Fibroblast of villous mesenchyme (primary cell): ENCODE results near the gene GMCL1. TPM values are rescaled to one million over a fixed set of nuclear protein-coding genes. Genes with fewer than 3 reads are reported as not detected.

ENCODE experiments used
- DNase-seq: peaks from one replicate; pipeline ENCODE4 v3.0.0-alpha.2; 2010; ENCODE audit warnings: low read depth
- H3K4me3 ChIP-seq: 2 replicates; pipeline ENCODE4 v1.5.1; 2011; ENCODE audit warnings: low read depth, mild to moderate bottlenecking, low read length
- CTCF ChIP-seq: IDR thresholded peaks from 2 replicates; pipeline ENCODE4 v1.5.1; 2012; ENCODE audit warnings: low read depth, mild to moderate bottlenecking, low read length; ENCODE audit not compliant: insufficient read depth
- total RNA-seq: library from RNA; depleted of rRNA; stranded (reverse); fragments of >200 nt; gene quantifications from 2 replicates; pipeline ENCODE4 v1.2.3, GENCODE V29; 2012

The GMCL1 gene
- total RNA-seq, 1 donor, result 12.5 TPM

GRCh38 chr2:69810550-69810949, 18.9 kb upstream of the GMCL1 start:
- no peak for TF ChIP-seq CTCF
- DNase-seq, result no peak
- H3K4me3 ChIP-seq, result no peak overlapping the region

GRCh38 chr2:69811018-69811417, 18.4 kb upstream of the GMCL1 start:
- no peak overlapping the region for H3K4me3 ChIP-seq
- TF ChIP-seq CTCF, result no peak
- DNase-seq, result no peak

GRCh38 chr2:69811591-69811990, 17.9 kb upstream of the GMCL1 start:
- no peak for DNase-seq
- TF ChIP-seq CTCF, result no peak

GRCh38 chr2:69815717-69816116, 13.7 kb upstream of the GMCL1 start:
- no peak for DNase-seq
- no peak for TF ChIP-seq CTCF
- no peak overlapping the region for H3K4me3 ChIP-seq

More at GRCh38 chr2:69811591-69811990, 17.9 kb upstream of the GMCL1 start:
- H3K4me3 ChIP-seq, result no peak overlapping the region

- peak; percentile 92 for TF ChIP-seq CTCF
- H3K4me3 ChIP-seq, result no peak overlapping the region
- peak; percentile 93 for DNase-seq
Observed at GRCh38 chr2:69816923-69817542, 12.4 kb upstream of the GMCL1 start.

- DNase-seq, result peak; percentile 20
- no peak overlapping the region for H3K4me3 ChIP-seq
- TF ChIP-seq CTCF, result no peak
Observed at GRCh38 chr2:69817729-69818501, 11.5 kb upstream of the GMCL1 start.
